GM19193 (cell line): ENCODE data around the gene NBAS.

Experiments used
- POLR2A ChIP-seq: IDR thresholded peaks from 4 replicates; pipeline ENCODE4 v1.6.1; 2011; ENCODE audit not compliant: insufficient read depth, insufficient read length; ENCODE audit errors: extremely low read depth

The NBAS gene

DNA sequence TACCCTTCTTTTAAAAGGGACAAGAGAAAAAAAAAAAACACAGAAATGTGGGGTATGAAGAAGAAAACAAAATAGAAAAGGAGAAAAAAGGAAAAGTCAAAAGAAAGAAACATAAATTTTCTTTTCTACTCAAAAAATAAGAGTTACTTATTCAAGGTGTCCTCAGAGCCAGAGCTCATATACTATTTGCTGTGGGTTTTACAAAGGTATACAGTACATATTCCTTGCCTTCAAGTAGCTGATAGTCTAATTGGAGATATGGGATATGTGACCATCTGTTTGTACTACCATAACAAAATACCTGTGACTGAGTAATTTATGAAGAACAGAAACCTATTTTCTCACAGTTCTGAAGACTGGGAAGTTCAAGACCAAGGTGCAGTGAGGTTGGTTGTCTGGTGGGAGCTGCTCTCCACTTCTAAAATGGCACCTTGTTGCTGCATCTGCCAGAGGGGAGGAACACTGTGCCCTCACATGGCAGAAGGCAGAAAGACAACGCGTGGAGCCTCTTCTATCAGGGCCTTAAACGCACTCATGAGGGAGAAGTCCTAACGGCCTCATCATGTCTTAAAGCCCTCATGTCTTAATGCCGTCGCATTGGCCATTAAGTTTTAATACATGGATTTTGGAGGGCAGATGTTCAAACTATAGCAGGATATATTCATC is 33.9 kb downstream of the NBAS start:
- TF ChIP-seq POLR2A, result no peak

GRCh38 chr2:15521641-15522181 is 39.4 kb downstream of the NBAS start:
- no peak for TF ChIP-seq POLR2A

- TF ChIP-seq POLR2A, result no peak
Observed at GRCh38 chr2:15520346-15520745, 40.8 kb downstream of the NBAS start.

DNA sequence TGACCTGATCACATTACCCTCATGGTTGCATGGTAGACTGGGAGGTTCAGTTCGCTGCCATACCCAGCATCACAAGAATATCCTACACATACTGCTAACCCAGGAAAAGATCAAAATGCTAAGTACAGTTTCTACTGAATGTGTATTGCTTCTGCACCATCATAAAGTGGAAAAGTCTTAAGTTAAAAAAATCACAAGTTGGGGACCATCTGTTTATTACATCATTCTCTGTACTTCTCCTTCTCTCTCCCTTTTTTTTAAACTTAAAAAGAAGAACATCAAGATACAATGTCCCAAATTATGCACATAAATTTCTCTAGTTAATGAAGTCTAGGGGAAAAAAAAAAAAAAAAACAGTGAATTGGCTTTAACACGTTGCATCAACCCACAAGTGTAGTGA is 43.3 kb downstream of the NBAS start:
- TF ChIP-seq POLR2A, result no peak

- no peak for TF ChIP-seq POLR2A
Observed at GRCh38 chr2:15511686-15512085, 49.4 kb downstream of the NBAS start.

GRCh38 chr2:15510552-15510951 is 50.6 kb downstream of the NBAS start:
- no peak for TF ChIP-seq POLR2A

DNA sequence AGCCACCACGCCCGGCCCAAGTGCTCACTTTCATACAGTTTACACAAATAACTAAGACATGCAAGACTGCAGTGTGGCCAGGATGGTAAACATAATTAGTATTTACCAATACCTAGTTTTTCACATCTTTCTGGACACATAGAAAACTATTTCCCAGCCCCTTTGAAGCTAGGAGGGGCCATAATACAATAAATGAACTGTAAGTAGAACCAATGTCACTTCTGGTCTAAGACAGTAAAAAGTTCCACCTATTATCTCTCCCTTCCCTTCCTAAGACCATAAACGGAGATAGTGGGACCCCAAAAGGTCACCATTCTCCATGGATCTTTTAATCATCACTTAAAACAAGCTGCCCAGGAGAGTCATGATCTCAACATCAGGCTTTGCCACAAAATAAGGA is 51.0 kb downstream of the NBAS start:
- no peak for TF ChIP-seq POLR2A

- TF ChIP-seq POLR2A, result no peak
Observed at GRCh38 chr2:15507697-15508096, 53.4 kb downstream of the NBAS start.

DNA sequence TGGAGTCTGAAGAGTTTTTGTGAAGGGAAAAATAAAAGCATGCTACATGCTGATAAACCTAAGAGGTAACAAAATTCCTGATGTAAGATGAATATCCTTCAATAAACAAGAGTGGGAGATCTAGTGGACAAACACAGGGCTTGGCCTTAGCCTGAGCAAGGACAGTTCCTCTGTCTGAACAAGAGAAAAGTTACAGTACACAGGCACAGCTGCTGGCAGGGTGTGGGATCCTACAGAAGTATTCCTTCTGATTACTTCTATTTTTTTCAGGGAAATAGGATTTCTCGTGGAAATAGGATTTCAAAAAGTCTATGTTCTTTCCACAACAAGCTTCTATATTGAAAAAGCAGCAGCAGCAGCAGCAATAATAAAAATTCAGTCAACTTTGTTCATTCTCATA is 54.1 kb downstream of the NBAS start:
- TF ChIP-seq POLR2A, result no peak

- no peak for TF ChIP-seq POLR2A
Observed at GRCh38 chr2:15506229-15506819, 54.8 kb downstream of the NBAS start.

DNA sequence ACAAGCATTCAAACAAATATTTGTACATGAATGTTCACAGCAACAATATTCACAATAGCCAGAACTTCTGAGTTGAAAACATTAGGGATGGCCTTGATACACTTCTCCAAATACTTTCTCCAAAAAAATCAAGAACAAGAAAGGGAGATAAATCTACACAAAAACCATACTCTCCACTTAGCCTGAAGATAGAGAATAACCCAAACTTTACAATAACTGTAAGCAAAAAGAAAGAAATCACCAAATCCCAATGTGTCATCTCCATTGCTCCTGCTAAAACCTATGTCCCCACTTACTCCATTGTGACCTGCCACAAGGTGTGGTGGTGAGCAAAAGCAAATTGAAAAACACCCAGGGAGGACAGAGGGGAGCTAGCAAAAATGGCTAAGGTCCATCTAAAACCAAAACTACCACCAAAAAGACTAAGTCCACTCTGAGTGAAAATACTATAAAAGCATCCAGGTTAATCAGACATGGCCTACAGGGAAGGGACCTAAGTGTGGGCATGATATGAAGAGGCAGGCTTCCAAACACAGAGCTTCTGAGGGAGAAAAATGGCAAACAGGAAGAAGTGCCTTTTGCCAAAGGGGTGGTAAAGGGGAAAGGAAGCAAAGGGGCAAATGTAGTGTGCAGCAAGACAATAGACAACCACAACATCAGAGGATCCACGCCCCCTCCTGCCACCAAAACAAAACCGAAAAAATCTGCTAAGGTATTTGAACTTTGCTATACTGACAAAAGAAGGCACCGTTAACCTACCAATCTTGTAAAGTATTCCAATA is 56.1 kb downstream of the NBAS start:
- TF ChIP-seq POLR2A, result no peak

DNA sequence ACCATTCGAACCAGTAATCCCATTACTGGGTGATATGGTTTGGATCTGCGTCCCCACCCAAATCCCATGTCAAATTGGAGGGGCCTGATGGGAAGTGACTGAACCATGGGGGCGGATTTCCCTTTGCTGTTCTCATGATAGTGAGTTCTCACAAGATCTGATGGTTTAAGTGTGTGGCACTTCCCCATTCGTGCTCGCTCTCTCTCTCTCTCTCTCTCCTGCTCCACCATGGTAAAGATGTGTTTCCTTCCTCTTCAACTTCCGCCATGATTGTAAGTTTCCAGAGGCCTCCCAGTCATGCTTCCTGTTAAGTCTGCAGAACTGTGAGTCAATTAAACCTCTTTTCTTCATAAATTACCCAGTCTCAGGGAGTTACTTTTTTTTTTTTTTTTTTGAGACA is 62.6 kb downstream of the NBAS start:
- TF ChIP-seq POLR2A, result no peak

GRCh38 chr2:15494877-15495276 is 66.3 kb downstream of the NBAS start:
- TF ChIP-seq POLR2A, result no peak

DNA sequence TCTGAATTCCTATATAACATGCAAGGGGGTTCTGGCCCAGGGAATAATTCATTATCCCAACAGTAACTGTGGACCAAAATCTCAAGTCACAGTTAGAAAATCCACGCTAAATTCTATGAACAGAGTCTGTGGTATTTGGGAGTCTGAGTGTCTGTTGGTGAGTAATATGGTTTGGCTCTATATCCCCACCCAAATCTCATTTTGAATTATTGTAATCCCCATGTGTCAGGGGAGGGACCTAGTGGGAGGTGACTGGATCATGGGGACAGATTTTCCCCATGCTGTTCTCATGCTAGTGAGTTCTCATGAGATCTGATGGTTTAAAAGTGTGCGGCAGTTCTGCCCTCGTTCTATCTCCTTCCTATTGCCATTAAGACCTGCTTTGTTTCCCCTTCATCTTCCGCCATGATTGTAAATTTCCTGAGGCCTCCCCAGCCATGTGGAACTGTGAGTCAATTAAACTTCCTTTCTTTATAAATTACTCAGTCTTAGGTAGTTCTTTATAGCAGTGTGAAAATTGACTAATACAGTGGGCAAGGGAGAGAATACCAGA is 68.3 kb downstream of the NBAS start:
- TF ChIP-seq POLR2A, result no peak

- no peak for TF ChIP-seq POLR2A
Observed at GRCh38 chr2:15486770-15487169, 74.4 kb downstream of the NBAS start.
